ENCODE measurements around the gene SLC37A1.
A peak's percentile ranks its signal among the peaks of the same experiment; 100 is the strongest.

Gene SLC37A1

DNA sequence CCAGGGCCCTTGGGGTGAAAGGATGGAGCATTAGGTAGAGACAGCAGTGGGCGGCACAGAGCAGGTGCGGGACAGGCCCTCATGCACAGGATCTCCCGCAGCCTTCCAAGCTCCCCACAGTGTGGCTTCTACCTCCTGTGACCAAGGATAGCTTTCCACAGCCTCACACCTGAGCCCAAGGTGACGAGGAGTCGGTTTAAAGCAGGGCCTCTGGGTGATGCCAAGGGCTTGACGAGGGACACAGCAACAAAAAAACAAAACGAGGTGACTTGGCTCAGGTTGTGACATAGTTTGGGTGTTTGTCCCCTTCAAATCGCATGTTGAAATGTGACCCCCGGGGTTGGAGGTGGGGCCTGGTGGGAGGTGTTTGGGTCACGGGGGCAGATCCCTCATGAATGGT lies 32.9 kb upstream of the SLC37A1 start:
- DNase-seq: no peak

DNA sequence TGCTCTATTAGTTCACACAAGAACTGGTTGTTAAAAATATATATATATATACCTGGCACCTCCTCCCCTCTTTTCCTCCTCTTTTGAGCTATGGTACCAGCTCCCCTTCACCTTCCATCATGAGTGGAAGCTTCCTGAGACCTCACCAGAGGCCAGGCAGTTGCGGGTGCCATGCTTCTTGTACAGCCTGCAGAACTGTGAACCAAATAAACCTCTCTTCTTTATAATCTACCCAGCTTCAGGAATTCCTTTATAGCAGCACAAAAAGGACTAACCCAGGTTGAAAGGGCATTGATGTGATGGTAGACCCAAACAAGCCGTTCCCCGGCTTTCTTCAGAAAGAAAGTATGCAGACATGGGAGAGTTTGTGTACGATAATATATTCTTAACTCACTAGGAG lies 32.5 kb upstream of the SLC37A1 start:
- no peak for DNase-seq

DNA sequence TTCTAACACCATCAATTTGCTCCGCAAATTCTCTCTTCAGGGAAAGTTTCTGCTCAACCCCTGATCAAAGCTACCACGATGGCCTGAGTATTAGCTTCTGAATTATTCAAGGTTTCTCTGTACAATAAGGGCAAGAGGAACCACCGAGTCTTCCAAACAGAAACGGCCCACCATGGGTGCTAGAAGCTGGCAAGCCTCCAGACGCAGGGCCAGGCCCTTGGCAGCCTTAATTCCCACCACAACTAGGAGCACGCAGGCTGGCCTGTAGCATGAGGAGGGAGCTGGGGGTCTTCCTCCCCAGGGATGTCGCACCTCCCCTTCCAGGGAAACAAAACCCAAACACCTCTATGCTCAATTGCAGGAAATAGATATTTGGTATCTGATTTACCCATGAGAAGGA lies 28.7 kb upstream of the SLC37A1 start:
- no peak for DNase-seq

DNA sequence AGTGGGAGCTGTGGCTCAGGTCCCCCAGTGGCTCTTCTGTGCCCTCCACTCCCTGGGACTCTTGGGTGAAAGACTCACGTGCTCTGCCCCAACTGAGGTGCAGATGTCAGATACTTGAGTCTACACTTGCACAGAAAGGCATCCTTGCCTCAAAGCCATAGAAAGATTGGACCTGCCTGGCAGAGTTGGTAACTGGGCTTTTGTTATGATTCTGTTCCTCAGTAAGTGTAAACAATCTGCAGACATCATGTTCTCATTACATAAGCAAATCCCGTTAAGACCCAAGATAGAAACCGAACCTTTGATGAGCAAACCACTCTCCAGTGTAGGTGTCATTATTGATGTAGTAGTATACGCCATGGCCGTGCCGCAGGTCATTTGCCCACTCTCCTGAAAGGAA lies 27.6 kb upstream of the SLC37A1 start:
- no peak for DNase-seq

DNA sequence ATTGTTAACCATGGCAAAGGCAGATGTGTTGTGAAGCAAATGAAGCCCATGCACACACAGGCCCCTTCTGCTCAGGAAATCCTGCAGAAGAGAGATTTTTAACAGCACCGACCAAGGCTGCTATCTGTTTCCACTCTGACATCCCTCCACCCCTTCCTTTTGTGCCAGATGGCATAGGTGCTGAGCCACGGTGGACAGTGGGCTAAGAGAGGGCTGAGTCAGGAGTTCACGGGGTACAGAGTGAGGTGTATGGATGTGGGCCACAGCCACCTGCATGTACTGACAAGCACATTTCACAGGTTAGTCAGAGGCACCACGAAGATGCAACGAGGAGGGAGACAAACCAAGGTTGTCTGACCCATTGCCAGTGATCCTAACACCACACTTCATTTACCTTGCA lies 27.1 kb upstream of the SLC37A1 start:
- DNase-seq: no peak

DNA sequence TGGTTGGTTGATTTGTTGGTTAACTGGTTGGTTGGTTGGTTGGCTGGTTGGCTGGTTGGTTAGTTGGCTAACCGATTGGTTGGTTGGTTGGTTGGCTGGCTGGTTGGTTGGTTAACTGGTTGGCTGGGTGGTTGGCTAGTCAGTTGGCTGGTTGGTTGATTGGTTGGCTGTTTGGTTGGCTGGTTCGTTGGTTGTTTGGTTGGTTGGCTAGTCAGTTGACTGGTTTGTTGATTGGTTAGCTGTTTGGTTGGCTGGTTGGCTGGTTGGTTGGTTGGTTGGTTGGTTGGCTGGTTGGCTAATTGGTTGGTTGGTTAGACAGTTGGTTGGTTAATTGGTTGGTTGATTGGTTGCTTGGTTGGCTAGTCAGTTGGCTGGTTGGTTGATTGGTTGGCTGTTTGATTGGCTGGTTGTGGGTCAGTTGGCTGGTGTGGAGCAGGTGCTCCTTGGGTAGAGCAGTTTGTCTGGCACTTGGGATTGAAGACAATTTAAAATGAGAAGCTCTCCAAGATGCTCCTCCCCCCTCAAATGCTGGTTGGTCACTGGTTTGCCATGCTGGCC lies 24.6 kb upstream of the SLC37A1 start:
- no peak for DNase-seq

DNA sequence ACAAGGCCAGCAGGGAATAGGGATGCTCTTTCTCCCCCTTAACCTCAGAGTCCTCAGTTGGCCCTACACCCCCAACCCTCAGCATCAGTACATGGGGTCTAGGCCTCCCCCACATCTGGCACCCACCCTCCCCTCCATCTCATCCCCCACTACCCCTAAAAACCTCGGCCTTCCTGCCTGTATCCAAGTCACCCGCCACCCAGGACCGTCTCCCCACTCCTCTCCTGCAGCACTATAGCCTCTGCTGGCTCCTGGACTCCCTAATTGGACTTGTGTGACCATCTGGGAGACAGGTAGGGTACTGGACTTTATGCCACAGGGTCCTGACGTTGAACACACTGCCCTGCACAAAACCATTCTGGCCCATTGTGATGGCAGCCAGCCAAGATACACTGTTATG lies 23.7 kb upstream of the SLC37A1 start:
- DNase-seq: no peak

DNA sequence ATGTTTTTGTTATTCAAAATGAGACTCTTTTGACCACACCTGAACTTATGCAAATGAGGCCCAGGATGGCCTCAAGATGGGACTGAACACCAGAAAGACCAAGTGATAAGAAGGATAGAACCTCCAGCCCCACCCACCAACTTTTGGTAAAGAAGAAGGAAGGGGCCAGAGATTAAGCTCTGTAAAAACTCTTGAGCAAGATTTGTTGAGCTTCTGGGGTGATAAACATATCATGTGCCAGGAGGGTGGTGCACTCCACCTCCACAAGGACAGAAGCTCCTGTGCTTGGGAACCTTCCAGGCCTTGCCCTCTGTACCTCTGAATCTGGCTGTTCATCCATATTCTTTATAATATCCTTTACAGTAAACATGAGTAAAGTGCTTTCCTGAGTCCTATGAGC lies 22.9 kb upstream of the SLC37A1 start:
- no peak for DNase-seq

DNA sequence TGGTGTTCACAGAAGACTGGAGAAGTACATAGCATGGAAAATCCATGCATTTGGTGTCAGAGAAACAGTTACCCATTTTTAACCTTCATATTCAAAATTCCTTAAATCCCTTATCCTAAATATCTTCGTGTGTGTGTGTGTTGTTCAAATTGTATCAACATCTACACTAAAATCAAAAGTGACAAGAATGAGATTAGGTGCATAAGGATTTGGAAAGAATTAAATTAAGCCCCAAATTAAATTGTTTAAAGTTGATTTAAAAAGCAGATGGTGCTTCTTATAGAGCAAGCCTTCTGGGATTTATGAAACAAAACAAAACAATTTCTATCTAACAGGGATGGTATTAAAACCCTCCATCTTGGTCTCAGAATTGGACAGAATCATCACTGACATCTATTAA lies 22.3 kb upstream of the SLC37A1 start:
- DNase-seq: no peak

DNA sequence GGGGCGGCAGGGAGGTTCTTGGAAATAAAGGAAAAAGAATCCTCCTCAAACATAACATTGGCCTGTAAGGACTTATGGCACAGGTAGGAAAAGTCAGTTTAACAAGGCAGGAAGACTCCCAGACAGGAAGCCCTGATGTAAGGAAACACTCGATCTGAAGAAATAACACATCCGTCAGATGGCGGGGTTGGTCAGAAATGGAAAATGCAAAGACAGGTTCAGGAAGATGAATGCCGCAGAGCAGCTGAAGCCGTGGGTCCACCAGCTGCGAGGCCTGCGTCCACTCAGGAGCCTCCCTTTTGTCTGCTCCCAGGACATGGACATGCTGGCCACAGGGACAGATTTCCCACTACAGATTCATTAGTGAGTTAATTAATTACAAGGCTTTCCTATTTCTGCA lies 21.5 kb upstream of the SLC37A1 start:
- DNase-seq: no peak

DNA sequence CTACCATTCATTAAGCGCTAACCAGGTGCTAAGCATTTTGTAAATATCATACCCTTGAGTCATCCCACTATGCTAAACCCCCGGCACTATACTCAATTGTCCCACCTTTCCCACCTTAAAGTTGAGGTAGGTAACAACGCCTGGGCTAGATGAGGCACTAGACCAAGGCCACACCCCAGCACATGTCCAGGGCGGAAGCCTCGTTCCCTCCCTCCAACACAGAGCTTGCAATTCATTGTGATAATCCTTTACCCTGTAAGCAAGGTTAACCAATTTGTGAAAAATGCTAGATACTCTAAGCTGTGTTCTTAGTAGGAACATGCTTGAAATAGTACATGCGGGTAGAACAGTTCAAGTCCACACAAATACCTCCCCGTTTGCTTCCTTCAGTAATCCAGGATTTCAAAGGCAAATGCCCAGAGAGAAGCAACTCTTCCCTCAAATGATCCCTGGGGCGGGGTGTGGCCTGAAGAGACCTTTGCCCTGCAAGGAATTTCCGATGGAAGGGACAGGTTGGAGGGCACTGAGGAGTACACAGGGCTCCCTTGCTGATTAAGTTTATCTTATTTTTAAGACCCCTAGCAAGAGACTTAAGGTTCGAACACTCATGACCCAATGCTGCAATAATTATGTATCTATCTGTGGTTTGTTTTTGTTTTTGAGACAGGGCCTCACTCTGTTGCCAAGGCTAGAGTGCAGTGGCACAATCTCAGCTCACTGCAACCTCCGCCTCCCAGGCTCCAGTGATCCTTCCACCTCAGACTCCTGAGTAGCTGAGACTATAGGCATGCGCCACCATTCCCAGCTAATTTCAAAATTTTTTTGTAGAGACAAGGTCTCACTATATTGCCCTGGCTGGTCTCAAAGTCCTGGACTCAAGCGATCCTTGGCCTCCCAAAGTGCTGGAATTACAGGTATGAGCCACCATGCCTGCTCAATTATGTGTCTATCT lies 20.3 kb upstream of the SLC37A1 start:
- DNase-seq: no peak

DNA sequence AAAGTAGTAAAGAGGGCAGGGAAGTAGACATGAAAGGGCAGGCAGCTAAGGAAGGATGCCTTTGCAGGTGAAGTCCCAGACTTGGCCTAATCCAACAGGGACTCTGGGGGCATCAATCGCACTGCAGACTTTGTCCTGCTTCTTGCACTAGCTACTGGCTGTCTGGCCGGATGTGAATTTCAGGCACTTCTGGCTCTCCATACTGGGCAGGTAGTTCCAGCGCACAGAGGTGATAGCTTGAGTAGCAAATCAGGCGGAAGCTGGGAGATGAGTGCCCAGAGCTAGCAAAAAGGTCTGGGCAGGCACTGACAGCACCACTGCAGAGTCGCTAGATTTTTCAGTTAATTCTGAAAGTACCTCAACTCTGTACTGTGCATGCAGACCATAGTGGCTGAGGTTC lies 18.6 kb upstream of the SLC37A1 start:
- DNase-seq: no peak

DNA sequence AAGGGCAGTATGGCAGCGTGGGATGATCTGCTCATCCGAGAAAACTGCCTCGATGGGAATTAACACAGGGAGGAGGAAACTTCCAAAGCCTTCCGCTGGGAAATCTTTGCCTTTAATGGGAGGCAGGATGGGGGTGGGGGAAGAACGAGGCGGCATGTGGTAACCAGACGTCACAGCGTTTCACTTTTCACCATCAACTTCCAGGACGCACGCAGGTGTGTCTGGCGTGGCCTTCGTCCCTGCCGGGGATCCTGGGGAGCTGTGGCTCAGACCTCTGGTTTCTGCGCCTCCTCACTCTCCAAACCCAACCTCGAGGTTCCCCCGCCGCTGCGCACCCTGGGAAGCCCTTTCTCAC lies 17.9 kb upstream of the SLC37A1 start:
- no peak for DNase-seq

DNA sequence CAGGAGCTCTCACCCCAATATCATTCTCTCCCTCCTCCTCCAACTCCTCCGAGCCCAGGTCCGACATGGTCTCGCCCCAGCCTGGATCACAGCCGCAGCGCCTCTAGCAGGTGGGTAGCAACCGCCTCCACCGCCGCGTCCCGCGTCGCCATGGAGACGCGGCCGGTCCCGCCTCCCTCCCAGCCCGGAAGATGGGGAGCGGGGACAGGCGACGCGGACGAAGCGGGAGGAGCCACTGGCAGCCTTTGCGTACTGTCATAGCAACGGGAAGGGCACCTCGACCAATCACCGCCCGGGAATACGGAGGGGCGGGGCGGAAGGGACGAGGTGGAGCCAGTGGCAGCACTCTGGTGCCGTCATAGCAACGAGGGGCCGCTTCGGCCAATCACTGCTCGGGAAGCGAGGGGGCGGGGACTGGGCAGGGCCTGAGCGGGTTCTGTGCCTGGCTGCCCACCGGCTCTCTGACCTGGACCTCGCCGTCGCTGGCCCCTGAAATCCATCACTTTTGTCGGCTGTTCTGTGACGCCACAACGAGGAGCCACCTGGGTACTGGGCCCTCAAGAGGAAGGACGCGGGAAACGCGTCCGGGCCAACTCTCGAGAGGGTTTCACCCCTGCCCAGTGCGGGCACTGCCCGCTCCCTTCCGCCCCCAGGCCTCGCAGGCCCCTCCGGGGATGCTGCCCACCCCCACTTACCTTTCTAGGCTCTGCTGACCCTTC lies 17.4 kb upstream of the SLC37A1 start, which contains the start of gene RSPH1:
Gene RSPH1, minus strand, starts transcription at position 105 of the 719 bp plus-strand sequence. Its CDS starts 38 bp downstream, at position 67.
- DNase-seq: peak; percentile 98

DNA sequence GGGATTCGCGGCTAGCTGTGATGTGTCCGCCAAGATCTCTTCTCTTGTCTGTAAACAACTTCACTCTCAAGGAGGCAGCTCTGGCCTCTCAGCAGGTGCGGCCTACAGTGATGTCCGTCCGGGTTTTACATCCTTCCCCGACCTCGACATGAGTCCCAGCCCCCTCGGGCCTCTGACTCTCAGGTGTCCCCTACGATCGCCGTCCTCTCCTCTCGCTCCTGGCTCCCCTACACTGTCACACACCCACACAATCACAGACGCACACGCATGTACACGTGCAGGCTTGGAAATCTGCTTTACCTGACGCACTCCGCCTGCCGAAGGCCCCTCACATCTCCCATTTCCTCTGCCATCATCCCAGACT lies 16.8 kb upstream of the SLC37A1 start:
- DNase-seq: no peak

DNA sequence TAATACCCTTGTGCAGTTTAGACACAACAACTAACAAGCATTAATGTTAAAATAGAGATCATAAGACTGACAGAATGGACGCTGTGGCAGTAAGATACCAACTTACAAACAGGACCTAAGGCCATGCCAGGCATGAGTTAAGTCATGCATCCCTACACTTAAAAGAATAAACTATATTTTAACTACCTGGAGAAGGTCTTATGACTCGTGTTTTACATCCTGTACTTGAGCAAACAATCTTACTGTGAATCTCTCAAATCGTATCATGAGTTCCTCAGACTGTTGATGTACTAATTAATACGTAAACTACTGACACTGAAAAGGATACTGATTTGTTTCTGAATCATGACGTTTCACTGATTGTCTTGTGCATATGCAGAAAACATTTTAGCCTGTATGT lies 15.6 kb upstream of the SLC37A1 start:
- no peak for DNase-seq

DNA sequence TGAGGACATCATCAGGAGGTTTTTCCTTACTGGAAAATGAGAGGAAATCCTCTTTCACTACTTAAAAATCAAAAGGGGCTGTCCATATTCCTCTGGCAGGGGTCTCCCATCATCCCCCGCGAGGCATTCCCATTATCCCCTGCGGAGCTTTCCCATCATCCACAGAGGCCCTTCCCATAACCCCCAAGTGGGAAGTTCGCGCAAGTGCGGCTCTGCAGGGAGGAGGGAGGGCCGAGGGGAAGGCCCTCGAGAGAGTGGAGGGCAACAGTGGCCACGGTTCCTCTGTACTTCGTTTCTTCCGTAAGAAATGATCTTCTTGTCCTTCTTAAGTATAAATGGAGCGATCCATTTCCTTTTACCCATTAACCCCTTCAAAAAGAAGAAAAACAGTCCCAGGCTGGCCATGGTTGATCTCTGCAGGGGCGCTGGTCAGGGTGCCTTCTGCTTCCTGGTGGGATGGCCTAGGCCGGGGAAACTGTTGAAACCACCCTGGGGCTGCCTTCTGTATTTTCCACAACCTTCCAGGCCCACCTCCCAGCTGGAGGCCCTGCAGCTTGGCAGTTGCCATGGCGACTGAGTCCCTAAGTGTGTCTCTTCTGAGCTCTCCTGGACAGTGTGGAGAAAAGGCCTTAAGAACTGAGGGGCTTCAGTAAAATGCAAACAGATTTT lies 14.1 kb upstream of the SLC37A1 start:
- no peak for DNase-seq

DNA sequence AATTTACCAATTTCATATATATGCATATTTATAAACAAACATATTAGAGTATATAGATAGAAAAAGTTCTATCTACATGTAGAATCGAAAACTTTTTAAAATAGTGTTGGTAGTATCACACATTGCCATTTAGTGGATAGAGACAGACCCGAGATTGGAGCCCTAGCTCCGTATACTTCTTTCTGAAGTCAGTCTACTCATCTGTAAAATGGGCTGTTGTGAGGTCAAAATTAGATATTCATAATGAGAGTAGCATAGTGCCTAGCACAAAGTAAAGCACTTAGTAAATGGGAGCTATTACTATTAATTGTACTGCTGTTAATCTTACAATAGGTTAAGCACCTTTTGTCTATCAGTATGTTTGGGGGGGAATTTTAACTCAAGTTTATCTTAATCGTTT lies 13.4 kb upstream of the SLC37A1 start:
- DNase-seq: no peak

DNA sequence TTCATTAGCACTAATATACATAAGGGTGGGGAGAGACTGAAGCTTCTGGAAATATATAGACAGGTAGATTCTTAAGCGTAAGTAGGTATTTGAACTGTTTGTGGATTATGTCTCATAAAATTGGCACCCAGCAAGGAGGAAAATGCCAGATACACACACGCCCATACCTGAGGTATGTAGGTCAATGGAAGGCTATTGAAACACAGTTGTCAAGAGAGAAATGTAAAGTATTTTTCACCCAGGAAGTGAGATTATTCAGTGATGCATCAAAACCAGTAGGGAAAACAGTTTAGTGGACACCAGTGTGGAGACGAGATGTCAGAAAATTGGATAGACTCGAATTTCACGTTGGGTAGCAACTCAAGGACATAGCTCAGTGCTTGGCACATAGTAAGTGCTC lies 12.9 kb upstream of the SLC37A1 start:
- no peak for DNase-seq

DNA sequence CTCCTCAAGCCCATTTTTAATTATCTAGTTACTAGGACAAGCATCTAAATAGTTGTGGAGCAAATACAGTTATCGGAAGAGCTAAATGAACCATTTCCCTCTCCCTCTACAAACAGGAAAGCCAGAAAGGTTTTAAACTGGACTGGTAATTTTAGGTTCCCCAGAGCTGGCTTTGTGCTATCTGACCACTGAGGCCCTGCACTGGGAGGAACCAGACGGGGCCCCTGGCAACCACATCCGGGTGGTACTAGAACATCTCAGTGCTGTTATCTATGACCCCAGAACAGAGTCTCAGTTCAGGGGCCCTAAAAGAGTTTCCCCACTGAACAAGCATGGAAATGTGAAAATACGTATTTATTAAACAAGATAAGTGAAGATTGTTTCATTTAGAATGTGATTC lies 9.9 kb upstream of the SLC37A1 start:
- no peak for DNase-seq

DNA sequence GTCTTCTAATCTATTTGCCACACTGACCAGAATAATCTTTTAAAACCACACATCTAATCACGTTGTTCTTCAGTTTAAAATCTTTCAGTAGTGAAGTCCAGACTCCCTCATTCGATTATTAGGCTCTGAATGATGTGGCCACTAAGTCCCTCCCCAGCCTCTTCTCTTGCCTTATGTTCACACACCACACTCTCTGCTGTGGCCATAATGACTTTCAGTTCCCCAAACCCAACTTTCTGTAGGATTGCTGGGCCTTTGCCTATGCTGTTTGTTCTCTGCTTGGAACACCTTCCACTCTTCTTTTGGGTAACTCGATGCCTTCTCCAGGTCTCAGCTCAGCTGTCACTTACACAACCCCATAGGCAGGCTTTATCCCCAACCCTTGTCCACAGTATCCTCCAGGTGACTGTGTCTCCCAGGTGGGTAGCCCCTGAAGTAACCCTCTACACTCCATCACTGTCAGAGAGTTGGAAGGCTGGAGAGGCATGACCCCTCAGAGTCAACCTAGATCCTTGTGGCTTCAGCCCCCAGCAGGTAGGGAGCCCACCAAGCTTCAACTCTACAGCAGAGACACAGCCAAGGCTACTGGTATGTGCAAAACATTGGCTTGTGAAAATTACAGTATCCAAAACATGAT lies 8.4 kb upstream of the SLC37A1 start:
- DNase-seq: no peak

DNA sequence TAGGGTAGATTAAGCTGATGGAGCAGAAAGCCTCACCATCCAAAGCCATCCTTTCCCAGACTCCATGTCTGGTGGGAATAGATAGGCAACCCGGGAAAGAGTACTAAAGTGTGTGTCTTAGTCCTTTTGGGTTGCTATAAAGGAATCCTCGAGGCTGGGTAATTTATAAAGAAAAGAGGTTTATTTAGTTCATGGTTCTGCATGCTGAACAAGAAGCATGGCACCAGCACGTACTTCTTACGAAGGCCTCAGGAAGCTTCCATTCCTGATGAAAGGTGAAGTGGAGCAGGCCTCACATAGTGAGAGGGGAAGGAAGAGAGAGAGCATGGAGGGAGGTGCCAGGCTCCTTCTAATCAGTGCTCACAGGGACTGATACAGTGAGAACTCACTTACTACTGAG lies 6.2 kb upstream of the SLC37A1 start:
- no peak for DNase-seq

DNA sequence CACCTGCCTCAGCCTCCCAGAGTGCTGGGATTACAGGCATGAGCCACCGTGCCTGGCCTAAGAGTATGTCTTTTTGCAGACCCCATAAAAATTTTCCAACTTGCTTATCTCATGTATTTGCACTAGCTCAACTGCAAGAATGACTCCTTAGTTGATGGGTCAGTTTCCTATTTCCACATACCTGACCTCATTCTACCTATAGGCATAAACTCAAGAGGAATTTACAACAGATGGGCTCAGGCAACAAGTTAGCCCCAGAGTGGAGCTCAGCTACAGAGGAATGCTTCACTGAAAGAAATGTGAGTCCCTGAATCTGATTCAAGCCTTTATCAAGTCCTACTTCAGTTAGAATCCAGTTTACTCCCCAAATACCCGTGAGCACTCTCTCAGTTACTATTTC lies 5.3 kb upstream of the SLC37A1 start:
- DNase-seq: no peak
